Measurements from ENCODE around the gene VPS16.
"Not testable (repeated sequence)": the region's sequence is repeated elsewhere in the genome, so short reads cannot be mapped to it uniquely, and the experiment has no call there.

Gene VPS16

DNA sequence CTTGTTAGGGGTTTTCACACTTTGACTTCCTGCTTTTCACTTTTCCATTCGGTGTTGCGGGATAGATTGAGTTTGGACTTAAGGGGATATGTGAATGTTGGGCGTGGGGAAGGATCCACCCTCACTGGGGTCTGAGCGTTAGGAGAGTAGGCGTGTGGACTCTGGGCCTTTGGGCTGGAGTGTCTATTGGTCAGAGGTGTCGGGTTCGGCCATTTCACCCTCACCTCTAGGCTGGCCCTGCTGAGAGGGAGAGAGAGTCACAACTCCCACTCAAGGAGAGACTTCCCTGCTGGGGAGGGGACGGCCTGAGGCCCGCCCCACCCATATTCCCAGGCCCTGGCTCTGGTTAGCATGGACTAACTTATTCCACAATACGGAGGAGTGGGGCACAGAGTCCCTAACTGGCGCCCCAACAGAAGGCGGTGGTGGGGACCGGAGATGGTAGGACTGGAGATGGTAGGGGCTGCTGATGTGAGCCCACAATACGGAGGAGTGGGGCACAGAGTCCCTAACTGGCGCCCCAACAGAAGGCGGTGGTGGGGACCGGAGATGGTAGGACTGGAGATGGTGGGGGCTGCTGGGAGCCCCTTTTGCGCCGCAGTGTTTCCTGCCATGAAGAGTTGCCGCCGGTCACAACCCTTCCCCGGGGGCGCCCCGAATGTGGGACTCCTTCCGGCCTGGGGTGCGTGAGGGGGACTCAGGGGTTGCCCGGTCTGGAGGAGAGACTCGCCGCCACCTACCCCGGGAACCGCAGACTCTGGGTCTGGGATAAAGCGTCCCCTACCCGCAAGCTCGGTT is 31.3 kb downstream of the VPS16 start:
- no peak for DNase-seq (ENCODE audit: low read depth in 2 of 2)

GRCh38 chr20:2872459-2873009 is 32.0 kb downstream of the VPS16 start:
- no peak for DNase-seq (ENCODE audit: low read depth in 2 of 2)

DNA sequence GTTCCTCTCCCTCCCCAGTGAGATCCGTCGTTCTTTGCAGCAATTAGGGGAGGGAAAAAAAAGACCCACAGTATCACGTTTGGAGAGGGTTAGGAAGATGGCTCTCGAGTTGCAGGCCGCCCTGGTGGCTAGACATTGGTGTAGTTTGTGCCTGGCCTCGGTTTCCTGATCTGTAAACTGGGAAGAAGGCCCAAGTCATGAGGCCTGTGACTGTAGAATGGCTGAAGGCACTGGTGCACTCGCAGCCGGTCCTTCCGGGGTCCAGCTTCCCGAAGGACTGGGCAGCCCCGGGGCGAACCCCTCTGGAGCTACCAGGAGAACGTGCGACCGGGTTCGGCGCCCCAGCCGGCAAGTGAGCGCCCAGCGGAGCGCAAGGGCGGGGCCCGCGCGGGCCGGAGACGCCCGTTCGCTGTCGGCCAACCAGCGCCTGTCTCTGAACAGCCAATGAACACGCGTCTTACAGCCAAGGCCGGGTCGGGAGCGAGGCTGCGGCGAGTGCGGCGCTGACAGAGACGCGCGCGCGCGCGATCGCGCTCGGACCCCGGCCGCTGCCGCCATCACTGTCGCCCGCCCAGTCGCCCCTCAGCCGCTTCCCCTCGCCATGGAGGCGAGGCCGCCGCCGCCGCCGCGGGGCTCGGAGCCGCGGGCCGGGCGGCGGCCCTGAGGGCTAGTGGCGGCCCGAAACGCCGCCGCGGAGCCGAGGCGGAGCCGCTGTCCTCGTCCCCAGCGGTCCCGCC is 32.6 kb downstream of the VPS16 start, which contains the start of gene PTPRA:
PTPRA (plus strand) TSS at position 472 of the 737 bp plus-strand sequence. CDS start 90,797 bp downstream, outside the sequence.
- DNase-seq (ENCODE audit: low read depth in 2 of 2) = peak; percentile 64 to 72

DNA sequence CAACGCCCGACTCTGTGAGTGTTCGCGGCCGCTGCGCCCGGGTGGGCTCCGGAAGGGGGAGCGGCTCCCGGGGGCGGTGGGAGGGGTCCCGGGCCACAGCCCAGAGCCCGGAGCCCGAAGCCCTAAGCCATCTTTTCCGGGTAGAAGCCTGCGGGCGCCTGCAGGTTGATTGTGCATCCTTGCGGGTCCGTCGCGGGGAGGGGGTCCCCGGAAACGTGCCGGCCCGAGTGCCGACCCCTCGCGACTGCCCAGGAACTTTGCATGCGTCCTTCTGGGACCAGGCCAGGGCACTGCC is 33.1 kb downstream of the VPS16 start:
- DNase-seq (ENCODE audit: low read depth in 2 of 2) = no peak

DNA sequence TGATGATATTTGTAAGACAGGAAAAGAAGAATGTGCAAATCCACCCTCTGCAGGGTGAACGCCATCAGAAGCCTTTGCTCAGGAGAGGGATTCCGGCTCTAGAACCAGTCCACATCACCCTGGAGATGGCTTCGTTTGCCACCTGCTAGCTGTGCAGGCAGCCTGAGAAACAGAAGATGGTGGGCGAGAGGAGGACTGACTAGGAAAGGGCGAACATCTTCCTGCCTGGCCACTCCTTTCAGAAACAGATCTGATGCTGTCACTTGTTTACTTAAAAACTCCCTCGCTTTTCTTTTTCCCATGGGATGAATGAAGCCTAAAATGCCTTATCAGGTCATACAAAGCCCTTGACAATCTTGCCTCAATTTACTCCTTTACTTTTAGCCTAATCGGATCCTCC is 33.9 kb downstream of the VPS16 start:
- DNase-seq (ENCODE audit: low read depth in 2 of 2) = no peak

DNA sequence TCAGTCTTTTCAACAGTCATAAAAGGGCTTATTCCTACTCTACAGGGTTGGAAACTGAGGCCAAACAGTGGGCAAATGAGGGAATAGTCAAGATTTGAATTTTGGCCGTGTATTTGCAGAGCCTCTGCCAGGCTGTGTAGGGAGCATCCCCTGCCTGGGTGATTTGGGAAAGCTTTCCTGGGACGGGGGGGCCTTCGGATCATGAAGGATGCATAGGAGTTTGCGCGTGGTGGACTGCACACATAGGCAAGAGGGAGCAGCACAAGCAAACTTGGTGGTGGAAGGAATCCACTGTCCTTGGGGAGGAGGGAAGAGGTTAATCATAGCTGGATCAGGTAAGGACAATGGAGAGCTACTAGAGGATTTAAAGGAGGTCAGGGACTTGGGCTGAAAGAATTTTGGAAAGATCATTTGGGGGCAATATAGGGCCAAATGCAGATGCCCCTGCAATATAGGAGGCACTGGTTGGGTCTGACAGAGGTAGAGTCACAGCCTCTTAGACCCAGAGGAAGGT is 35.2 kb downstream of the VPS16 start:
- DNase-seq (ENCODE audit: low read depth in 2 of 2) = no peak

DNA sequence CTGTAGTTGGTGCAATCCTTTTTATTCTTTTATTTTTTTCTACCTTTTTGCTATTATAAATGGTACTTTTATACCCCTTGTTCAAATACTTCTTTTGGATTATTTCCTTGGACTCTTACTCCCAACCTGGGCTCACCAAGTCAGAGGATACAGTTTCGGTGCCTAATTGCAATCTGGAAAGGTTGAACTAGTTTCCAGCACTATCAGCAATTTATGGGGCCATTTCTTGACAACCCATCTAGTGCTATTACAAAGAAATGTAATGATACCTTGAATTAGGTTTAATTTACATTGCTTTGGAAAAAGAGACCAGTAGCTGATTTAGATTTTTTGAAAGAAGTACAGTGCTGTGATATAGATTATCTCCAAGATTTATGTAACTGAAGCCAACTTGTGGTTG is 38.0 kb downstream of the VPS16 start:
- no peak for DNase-seq (ENCODE audit: low read depth in 2 of 2)

DNA sequence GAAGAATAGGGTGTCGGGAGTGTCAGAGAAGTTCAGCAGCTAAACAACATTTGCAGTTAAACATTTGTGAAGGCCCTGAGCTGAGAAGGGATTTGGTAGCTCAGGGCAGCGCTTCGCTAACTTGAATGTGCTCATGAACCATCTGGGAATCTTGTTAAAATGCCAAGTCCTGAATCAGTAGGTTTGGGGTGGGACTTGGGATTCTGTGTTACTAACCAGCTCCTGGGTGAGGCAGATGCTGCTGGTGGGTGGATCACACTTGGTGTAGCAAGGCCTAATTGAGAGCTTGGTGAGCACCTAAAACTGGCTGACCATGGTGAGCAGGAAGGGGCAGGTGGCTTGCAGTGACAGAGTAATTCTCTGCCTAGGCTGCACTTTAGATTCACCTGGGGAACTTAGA is 38.6 kb downstream of the VPS16 start:
- DNase-seq (ENCODE audit: low read depth in 2 of 2) = peak; percentile 61 to 66

DNA sequence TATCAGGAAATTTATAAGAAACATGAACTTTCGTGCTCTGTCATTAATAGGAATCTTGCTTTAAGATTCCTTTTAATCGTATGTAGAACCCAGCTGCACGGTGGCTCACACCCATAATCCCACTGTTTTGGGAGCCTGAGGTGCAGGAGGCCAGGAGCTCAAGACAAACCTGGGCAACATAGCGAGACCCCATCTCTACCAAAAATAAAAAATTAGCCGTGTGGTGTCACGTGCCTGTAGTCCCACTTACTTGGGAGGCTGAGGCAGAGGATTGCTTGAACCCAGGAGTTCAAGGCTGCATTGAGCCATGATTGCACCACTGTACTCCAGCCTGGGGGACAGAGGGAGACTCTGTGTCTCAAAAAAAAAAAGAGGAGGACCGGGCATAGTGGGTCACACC is 40.1 kb downstream of the VPS16 start:
- DNase-seq (ENCODE audit: low read depth in 2 of 2) = no peak

GRCh38 chr20:2883726-2884637 is 43.4 kb downstream of the VPS16 start:
- DNase-seq (ENCODE audit: low read depth in 2 of 2) = no peak

- no peak for DNase-seq (ENCODE audit: low read depth in 2 of 2)
Observed at GRCh38 chr20:2887715-2888114, 47.2 kb downstream of the VPS16 start.

DNA sequence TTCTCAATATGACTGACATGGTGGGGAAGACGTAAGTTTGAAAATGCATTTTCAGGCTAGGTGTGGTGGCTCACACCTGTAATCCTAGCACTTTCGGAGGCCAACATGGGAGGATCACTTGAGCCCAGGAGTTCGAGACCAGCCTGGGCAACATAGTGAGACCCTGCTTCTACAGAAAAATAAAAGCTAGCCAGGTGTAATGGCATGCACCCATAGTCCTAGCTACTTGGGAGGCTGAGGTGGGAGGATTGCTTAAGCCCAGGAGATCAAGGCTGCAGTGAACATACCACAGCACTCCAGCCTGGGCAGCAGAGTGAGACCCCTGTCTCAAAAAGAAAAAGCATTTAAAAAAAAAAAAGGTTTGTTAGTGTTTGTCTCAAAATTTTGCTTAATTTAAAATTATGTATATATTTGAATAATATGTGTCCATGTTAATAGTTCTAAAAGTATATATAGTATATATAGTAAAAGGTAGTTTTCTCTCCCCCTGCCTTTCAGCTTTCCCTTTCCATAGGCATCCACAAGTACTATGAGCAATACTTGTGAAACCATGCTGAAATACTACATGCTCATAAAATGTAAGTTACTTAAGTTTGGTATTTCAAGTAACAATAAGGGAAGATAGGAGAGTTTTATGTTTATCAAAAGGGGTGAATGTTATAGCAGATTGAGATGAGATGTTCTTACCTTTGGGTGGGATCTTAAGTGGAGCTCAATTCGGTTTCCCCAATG is 47.8 kb downstream of the VPS16 start:
- DNase-seq (ENCODE audit: low read depth in 2 of 2) = no peak

- DNase-seq (ENCODE audit: low read depth in 2 of 2) = no peak
Observed at GRCh38 chr20:2889209-2889608, 48.7 kb downstream of the VPS16 start.

DNA sequence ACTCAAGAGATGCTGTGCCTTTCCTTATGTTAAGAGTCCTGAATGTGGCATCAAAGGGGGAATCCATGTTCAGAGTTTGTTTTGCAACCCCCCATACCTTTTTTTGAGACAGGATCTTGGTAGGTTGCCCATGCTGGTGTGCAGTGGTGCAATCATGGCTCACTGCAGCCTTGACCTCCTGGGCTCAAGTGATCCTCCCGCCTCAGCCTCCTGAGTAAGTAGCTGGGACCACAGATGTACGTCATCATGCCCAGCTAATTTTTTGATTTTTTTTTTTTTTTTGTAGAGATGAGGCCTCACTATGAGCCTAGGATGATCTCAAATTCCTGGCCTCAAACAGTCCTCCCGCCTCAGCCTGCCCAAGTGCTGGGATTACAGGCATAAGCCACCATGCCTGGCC is 49.3 kb downstream of the VPS16 start:
- DNase-seq (ENCODE audit: low read depth in 2 of 2) = no peak

DNA sequence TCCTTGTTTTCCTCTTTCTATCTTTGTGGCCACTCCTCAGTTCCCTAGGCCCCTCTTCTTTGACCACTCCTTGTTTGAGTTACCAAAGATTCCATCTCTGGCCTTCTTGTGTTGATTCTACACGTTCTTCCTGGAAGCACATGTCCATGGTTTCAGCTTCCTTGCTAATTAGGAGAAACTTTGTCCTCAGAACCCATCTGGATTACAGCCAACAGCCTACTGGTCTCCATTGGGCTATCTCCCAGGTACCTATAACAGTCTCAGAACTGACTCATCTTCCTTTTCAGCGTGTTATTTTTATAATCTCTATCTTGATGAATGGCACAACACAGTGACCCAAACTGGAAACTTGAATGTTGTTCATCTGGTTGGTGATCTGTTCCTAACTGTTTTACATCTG is 50.2 kb downstream of the VPS16 start:
- no peak for DNase-seq (ENCODE audit: low read depth in 2 of 2)

DNA sequence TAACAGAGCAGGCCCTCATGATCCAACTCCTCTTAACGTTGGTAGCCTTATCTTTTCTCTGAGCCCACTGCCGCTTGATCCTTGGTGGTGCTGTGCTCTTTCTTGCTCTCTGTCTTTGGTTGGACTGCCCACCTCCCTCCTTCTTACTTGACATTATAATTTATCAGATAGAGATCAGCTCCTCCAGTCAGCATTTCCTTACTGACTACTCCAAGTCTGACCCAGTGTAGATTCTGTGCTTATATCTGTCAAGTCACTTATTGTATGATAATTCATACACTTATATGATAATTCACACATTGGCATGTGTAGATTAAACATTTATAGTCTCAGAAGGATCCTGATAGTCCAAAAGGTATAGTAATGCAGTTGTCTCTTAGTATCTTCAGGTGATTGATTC is 50.8 kb downstream of the VPS16 start:
- DNase-seq (ENCODE audit: low read depth in 2 of 2) = no peak

- DNase-seq (ENCODE audit: low read depth in 2 of 2) = no peak
Observed at GRCh38 chr20:2892376-2892775, 51.8 kb downstream of the VPS16 start.

GRCh38 chr20:2894221-2894620 is 53.7 kb downstream of the VPS16 start:
- DNase-seq (ENCODE audit: low read depth in 2 of 2) = no peak

- DNase-seq (ENCODE audit: low read depth in 2 of 2) = not testable (repeated sequence)
Observed at GRCh38 chr20:2895154-2895553, 54.6 kb downstream of the VPS16 start.

GRCh38 chr20:2899243-2899642 is 58.7 kb downstream of the VPS16 start:
- no peak for DNase-seq (ENCODE audit: low read depth in 2 of 2)

Data from fibroblast of skin of left biceps (primary cell).